GM11168 (cell line): ENCODE results near the gene ATP6V0C.

Experiments
- in situ Hi-C: fragments of 300-500 bp; cut with MboI; formaldehyde crosslinking; loops from one replicate; pipeline ENCODE4 v1.12.0; 2022; ENCODE audit warnings: low sequenced_read_pairs; ENCODE audit not compliant: unreplicated experiment

The ATP6V0C gene

DNA sequence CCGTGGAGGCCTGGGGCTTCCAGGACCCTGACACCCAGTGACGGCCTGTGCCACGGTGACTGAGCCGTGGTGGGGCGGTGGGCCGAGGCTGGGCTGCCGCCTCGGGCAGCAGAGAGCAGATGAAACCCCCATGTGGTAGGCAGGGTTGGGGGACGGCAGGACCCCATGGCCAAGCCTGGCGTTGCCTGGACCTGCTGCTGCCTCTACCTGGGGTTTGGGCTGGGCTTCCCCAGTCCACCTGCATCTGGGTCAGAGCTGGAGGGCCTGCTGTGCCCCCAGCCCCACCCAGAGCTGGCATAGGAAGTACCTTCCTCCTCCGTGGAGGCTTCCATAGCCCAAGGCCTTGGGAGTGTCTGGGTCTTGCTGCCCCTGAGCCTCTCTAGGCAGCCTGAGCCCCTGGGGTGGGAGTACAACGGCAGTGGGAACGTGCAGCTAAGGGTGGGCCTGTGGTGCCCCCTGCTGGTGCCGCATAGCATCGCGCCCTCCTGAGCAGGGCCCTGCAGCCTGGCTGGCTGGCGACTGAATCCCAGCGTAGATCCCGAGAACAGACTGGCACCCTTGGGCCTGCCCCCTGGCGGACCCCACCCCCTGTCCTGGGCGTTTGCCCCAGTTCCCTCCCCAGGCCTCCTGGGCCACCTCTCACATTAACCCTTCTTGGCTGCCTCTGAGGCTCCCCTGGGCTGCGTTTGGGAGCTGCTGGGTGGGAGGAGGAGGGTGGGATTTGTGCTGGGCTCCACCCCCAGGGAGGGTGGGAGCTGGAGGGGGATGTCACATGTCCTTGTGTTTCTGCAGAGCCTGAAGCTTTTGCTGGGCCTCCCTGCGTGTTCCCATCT, 12.6 kb upstream of the ATP6V0C start:
- in situ Hi-C loops: no loop called here

DNA sequence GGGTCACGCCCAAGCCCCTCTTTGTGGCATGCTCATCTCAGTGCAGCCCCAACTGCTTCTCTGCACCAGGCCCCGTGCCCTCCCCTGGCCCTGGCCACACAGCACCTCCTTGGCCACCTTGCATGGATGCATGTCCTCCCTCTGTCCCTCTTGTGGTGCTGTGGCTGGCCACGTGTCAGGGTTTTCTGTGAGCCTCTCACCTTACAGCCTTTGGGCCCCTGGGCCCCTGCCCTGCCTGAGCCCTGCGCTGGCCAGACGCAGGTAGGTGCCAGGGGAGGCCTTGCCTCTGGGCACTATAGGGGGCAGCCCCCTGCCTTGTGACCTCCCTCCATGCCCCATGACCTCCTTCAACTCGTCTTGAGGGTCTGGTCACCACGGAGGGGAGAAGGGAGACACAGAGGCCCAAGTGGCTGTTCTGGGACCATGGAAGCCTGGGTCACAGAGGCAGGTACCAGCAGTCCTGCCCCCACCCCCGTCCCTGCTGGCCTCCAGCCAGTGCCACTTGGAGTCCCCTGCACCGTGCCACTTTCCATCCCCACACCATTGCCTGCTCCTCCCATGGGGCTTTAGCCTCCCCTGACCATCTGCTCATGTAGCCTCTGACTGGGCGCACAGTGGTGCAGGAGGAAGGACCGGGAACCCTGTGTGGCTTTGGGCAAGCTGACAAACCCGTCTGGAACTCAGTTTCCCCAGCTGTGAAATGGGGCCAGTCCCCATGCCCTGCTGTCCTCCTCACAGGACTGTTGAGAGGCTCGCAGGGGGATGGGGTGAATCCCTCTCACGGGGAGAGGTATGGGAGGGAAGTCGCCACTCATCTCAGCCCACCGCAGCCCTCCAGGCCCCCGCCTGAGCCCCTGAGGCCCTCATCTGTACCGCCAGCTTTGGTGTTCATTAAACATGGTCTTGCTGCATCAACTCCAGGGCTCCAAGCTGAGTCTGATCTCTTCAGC, 11.5 kb upstream of the ATP6V0C start:
- in situ Hi-C loops: no loop called here

DNA sequence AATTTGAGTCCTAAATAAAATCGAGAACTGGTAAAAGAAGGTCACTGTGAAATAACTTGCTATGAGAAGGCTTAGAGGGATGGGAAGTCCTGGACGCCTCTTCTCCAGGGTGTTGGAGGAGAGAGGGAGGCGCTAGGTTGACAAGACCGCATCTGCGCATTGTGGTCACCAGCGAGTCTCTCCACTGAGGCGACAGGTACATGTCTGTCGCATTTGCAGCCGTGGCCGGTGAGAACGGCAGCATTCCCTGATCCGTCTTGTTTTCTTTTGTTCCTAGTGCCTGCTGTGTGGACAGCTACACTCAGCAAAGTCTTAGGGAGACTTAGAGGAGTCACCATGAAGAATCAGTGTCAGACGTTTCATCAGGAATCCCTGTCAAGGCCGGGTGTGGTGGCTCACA, 8.1 kb upstream of the ATP6V0C start:
- in situ Hi-C loops: no loop called here

DNA sequence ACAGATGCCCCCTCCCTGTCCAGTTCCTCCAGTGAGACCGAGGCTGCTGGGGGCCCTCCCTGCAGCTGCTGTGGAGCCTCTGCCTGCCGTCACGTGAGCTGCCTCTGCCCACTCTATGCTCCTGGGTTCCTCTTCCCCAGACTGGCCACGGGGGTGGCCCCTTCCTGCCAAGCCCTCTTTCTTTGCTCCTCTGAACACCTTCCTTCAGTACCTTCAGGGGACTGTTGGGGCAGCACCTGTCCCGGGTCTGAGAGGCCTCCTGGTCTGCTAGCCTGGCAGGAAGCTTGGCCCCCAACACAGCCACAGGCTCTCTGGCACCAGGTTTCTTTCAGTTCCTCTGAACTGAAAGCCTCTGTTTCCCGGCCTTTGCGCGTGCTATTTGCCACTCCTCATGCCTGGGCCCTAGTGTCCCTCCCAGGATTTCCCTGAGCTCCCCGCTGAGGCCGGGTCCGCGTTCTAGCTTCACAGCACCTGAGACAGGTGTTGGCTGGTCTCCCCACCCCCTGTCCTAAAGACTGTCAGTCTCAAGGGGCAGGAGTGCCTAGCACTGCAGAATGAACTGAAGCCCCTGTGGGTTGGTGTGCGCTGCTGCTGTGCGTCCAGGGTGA, 6.6 kb upstream of the ATP6V0C start:
- in situ Hi-C loops: no loop called here

DNA sequence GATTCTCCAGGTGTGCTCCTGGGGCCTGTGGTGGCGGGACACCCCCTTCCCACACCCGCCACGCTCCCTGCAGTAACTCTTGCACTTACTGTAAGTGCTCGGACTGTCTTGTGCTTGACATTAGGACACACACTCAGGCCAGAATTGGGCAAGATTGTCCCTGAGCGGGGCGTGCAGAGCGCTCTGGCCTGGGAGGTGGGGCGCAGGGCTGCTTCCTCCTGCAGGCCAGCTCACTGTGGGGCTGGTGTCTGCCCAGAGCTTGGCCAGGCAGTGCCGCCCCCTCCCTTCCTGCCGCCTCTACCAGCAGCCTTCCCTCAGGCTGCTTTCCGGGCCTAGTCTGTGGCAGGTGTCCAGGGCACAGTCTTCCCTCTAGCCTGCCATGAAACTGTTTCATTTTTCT, 6.1 kb upstream of the ATP6V0C start:
- in situ Hi-C loops: no loop called here

DNA sequence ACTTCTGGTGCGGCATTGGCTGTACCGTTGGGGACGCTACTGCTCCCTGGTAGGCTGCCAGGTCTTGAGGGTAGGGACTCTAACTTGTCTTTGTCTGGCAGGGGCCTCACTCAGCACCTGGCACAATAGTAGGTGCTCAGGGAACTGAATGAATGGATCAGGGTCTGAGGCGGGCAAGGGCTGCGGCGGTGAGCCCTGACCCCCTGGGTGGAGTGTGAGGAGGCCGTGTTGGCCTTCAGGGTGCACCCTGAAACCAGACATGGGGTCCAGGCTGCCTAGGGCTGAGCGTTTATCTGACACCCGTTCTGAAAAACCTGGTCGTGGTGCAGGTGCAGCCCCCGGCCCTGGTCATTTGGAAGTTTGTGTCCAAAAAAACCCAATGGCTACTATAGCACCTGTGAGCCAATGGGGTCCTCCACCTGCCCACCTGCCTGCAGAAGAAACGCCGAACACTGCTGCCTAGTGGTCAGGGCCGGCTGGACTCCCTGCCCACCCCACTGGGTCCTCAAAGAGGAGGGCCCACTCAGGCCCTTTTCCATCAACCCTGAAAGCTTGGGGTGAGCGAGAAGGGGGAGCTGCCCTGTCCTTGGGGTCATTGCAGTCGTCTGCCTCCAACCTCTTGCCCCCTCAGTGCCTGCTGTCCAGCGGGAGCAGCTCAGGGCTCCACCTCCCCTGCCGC, 4.9 kb upstream of the ATP6V0C start:
- in situ Hi-C loops: no loop called here

DNA sequence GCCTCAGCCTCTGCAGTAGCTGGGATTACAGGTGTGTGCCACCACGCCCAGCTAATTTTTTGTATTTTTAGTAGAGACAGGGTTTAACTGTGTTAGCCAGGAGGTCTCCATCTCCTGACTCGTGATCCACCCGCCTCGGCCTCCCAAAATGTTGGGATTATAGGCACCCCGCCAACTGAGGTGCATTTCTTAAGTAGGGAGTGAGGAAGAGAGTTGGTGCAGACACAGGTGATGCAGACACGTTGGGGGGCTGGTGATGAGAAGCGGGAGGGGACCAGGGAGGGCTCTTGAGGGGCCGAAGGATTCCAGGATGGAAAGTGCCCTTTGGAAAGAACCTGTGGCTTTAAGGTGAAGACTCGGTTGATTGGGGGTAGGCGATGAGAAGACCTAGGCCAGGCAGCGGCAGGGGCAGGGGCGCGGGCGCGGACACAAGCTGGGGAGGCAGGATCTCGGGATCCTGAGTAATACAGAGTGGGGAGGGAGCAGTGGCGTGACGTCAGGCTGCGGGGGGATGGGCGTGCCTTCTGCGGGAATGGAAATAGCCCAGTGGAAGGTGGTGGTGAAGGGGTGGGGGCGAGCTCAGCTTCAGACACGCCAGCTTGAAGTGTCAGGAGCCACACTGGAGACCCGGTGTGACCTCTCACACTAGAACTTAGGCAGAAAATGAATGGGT, 2.5 kb upstream of the ATP6V0C start:
- in situ Hi-C loops: no loop called here

DNA sequence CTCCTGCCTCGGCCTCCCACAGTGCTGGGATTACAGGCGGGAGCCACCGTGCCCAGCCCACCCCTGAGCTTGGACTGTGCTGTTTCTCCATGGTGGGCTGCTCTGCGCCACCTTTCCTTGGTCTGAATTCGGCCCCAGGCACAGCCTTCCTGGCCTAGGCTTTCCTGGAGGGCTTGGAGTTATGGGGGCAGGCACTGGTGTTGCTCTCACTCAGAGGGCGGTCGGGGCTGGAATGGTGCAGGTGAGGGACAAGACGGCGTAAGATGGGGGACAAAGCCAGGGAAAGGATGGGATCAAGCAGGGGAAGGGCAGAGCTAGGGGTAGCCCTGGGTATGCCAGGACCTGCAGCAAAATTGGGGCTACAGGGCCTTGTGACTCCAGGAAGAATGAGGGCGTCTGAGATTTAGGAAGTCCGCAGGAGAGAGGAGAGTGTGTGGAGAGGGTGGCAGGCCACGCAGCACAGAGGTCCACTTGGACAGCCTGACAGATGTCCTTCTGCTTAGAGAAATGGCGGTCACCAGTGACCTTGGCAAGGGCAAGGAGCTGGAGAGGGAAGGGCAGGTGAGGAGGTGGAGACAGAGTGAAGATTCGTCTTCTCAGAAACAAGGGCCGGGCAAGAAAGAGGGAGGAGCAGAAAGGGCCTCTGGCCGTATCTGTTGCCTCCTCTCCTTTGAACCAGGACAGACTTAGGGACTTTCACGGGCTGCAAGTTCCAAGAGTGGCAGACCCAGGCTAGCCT, 1.6 kb upstream of the ATP6V0C start:
- in situ Hi-C loops: no loop called here

DNA sequence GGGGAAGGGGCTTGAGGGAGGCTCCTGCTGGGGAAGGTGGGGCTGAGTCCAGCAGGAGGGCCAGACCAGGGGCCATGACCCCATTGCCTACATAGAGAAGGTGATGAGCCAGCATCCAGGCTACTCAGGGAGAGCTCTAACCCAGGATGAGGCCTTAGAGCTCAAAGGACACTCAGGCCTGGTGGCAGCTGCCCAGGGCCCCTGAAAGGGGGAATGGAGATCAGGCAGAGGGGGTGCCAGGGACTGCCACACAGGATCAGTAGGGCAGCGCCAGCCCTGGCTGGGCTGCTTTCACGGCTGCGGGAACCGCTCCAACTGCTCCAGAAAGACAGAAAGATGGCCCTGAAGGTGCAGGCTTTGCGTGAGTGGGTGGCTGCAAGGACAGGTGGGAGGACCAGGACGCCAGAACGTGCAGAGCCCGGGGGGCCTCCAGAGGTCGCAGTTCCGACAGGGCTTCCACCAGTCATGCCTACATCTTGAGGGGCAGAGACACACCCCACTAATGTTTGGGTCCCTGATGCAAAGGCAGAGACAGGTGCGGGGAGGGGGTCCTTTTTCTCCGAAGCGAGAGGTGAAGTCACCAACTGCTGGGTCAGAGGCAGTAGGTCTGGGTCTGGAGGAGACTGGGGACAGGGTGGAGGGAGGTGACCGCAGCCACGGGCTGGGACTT, 882 bp upstream of the ATP6V0C start:
- in situ Hi-C loops: no loop called here

DNA sequence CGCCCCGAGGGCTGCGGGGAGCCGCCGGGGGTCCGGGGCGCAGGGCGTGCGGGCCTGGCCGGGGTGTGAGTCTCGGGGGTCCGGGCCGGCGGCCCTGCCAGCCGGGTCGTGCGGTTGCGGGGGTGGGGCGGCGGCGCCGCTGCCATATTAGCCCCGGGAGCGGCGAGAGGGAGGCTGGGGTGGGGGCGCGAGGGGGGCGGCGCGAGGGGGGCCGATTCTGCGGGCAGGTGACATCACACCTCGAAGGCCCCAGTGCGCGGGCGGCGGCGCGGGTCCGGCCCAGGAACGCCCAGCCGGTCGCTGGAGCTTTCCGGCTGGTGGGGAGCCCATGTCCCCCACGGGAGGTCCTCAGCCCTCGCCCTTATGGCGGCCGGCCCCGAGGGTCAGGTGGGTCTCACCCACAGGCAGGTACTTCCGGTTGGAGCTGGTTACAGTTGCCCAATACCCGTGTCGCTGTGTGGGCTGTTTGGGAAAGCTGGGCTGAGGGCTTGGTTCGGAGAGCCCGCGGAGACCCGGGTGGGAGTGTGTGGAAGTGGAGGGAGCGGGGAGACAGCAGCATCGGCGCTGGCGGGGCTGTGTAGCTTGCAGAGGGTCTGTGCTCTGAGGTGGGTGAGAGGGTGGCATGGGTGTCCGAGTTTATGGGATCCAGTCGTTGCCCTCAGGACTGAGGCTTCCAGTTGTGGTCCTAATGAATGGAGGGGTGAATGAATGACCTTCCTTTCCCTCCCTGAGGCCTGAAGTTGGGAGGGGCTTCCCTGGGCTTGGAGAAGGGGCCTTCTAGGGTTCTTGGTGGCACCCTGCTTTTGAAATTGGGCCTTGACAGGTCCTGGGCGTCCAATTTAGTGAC, 804 bp downstream of the ATP6V0C start:
- in situ Hi-C loops: no loop called here

DNA sequence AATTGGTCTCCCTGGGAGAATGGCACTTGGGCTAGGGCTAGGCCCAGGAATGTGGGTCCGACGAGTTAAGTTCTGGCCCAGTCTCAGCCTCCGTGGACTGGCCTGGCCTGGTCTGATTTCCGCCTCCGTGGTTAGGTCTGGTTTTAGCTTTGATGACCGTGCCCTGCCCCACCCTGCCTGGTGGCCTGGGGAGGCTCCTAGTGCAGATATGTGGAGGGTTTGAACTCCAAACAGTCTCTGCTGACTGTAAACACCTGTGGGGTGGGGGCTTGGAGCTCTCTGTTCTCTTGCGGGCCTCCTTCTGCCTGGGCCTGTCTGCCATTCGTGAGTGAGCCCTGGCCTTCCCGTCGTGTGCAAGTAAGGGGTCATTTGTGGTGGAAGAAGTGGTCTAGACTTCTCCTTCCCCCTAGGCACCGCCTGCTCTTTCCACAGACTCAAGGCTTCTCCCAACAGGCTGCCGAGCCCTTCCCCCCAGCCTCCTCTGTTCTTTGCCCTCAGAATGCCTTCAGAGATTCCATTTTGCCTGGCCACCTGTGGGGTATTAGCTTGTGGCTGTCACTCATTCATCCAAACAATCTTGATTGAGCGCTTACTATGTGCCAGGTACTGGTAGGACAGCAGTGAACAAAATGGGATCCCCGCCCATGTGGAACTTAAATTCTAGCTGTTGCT, 1.6 kb downstream of the ATP6V0C start:
- in situ Hi-C loops: no loop called here

DNA sequence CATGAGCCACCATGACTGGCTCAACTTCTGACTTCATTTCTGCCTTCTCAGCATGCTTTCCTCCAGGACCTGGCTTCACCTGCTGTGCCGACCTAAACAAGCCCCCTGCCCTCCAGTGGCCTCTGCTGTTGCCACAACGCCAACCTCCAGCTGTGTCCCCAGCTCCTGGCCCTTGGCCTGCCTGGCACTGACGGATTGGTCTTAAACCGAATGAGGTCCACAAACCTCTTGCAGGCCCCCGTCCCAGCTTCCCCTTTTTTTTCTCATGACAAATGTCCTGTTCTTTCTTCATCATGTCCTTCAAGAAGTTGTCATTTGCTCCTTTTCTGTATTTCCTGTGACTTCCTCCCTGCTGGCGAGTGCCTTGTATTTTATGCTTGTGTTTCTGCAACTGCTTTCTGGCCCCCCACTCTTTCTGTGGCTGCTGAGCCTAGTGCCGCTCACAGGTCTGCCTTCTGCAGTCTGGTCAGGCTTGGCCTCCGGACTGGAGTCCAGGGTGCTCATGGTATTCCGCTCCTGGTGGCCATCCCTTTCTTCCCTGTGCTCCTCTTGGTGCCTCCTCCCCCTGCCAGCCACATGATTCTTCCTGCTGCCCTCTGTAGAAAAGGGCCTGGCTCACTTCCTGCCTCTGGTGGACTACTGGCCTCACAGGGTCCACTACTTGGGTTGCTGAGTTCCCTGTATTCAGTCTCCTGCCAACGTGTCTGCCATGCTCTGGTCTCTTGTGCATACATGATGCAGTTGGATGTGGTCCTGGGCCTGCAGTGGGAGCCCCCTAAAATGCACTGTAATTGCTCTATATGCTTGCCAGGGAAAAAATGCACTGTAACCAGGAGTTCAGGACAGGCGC, 2.9 kb downstream of the ATP6V0C start:
- in situ Hi-C loops: no loop called here

DNA sequence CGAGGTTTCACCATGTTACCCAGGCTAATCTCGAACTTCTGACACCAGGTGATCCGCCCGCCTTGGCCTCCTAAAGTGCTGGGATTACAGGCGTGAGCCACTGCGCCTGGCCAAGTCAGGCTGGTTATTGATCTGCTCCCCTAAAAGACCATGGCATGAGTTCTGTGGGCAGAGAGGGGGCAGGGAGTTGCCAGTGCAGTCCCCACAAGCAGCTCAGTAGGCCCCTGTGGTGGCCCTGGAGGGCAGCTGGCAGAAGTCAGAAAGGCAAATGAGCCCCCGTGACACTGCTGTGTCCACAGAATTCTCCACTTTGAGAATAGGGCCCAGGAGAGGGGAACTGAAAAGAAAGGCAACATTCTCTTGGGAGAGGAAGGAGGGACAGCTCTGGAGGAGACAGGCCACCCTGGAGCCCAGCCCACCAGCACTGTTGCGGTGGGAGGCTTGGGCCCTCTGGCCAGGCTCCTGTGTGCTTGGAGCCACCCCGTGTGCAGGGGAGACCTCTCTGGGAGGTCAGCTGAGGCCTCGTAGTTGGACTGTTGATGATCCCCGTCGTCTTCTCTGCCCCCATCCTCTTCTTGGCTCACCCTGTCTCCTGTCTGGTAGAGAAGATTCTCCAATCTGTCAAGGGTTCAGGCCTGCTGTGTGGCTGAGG, 4.3 kb downstream of the ATP6V0C start:
- in situ Hi-C loops: no loop called here

DNA sequence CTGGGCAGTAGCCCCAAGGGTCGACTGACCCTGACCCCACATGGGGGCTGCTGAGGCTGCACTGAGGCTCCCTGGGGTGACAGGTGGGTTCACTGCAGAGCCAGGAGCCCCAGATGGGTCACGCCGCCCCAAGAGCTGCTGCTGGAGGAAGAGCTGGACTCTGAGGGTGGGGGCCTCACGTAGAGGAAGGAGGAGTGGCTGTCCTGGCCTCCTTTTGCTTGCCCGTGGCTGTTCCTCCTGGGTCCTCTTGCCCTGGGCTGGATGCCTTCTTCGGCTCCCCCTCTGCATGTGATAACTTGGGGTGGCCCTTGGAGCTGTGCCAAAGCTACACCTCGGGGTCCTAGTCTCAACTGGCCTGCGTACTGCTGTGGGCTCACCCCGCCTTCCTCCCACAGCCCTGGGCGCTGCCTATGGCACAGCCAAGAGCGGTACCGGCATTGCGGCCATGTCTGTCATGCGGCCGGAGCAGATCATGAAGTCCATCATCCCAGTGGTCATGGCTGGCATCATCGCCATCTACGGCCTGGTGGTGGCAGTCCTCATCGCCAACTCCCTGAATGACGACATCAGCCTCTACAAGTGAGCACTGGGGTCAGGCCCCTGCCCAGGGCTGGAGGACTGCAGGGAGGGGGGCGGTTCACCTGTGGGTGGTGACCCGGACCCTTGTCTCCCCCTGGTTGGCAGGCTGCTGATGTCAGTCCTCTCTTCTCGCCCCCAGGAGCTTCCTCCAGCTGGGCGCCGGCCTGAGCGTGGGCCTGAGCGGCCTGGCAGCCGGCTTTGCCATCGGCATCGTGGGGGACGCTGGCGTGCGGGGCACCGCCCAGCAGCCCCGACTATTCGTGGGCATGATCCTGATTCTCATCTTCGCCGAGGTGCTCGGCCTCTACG, 5.3 kb downstream of the ATP6V0C start:
- in situ Hi-C loops: no loop called here

DNA sequence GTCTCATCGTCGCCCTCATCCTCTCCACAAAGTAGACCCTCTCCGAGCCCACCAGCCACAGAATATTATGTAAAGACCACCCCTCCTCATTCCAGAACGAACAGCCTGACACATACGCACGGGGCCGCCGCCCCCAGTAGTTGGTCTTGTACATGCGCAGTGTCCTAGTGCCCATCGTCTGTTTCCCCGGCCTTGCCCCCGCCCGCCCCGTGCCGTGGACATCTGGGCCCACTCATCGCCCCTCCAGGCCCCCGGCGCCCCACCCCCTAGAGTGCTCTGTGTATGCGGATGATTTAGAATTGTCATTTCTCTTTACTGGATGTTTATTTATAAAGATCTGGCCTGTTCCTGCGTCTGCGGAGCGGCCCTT, 5.9 kb downstream of the ATP6V0C start:
- in situ Hi-C loops: no loop called here
